HepG2 (cell line): Measurements from ENCODE around the gene HYAL1.

Source experiments
- JUN ChIP-seq: sonication (generic); formaldehyde crosslinking; IDR thresholded peaks from 2 replicates; pipeline ENCODE4 v1.4.0; 2020; ENCODE audit warnings: mild to moderate bottlenecking, missing genetic modification reagents
- ZNF263 ChIP-seq: sonication (generic); formaldehyde crosslinking; IDR thresholded peaks from 2 replicates; pipeline ENCODE4 v1.4.0; 2020; ENCODE audit warnings: missing genetic modification reagents
- ZNF331 ChIP-seq: sonication (generic); formaldehyde crosslinking; IDR thresholded peaks from 2 replicates; pipeline ENCODE4 v1.4.0; 2020; ENCODE audit warnings: missing genetic modification reagents

DNA sequence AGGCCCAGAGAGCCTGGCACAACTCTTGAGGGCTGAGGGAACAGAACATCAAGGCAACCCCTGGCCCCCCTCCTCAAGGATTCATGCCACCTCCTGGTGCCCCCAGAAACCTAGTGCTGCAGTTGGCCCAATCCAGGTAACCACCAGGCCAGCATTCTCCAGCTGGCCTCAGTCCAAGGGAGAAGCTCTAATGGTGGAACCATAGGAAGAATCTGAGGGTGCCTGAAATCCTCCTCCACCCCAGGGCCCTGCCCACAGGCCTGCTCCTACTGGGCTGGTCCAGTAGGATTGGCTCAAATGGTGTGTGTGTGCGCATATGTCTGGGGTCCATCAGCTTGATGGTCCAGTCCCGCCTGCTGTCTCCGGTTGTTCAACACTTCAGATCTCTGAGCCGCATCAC lies 11.4 kb upstream of the HYAL1 start:
- no peak for TF ChIP-seq ZNF331
- TF ChIP-seq ZNF263 (CRISPR knock-in tag) = no peak
- TF ChIP-seq JUN (CRISPR knock-in tag) = no peak
